Progenitor cell of endocrine pancreas (in vitro differentiated cells): ENCODE results near the gene ZNF593OS. TPM values are rescaled to one million over a fixed set of nuclear protein-coding genes. Genes with fewer than 3 reads are reported as not detected.

Experiments used
- DNase-seq: peaks from one replicate; pipeline ENCODE4 v3.0.0; 2021; ENCODE audit warnings: low spot score; ENCODE audit not compliant: unreplicated experiment
- H3K27ac Mint-ChIP-seq: 2 replicates; pipeline ENCODE4 v1.8.0; 2021; ENCODE audit warnings: mild to moderate bottlenecking, moderate library complexity, mixed read lengths
- H3K27me3 Mint-ChIP-seq: 2 replicates; pipeline ENCODE4 v1.8.0; 2021; ENCODE audit warnings: mixed read lengths
- H3K36me3 Mint-ChIP-seq: 2 replicates; pipeline ENCODE4 v1.8.0; 2022; ENCODE audit warnings: mixed read lengths; ENCODE audit not compliant: insufficient read depth
- H3K4me1 Mint-ChIP-seq: 2 replicates; pipeline ENCODE4 v1.8.0; 2021; ENCODE audit warnings: low read depth, mixed read lengths
- H3K4me3 Mint-ChIP-seq: 2 replicates; pipeline ENCODE4 v1.8.0; 2021; ENCODE audit warnings: low read depth, mild to moderate bottlenecking, moderate library complexity, mixed read lengths
- H3K9me3 Mint-ChIP-seq: 2 replicates; pipeline ENCODE4 v1.8.0; 2021; ENCODE audit warnings: low read depth, mixed read lengths
- total RNA-seq: library from RNA; stranded (reverse); gene quantifications from 2 replicates; pipeline ENCODE4 v1.2.1, GENCODE V29; 2021
- TF ChIP-seq, protein P1 (sequence below): fragments of 200-600 bp; sonication (generic); IDR thresholded peaks from one replicate; pipeline ENCODE4 v1.5.0; 2021; ENCODE audit warnings: antibody characterized with exemption, mild to moderate bottlenecking; ENCODE audit not compliant: unreplicated experiment

The ZNF593OS gene
- total RNA-seq, 1 donor from 2014 or later = not detected

GRCh38 chr1:26184883-26185282 lies 13.3 kb upstream of the ZNF593OS start:
- H3K27ac Mint-ChIP-seq = no peak overlapping the region
- peaks cover 13% of the 10 kb centered on the region for H3K36me3 Mint-ChIP-seq
- H3K9me3 Mint-ChIP-seq = no peaks in the 10 kb centered on the region
- no peaks in the 10 kb centered on the region for H3K27me3 Mint-ChIP-seq
- TF ChIP-seq, protein P1, sequence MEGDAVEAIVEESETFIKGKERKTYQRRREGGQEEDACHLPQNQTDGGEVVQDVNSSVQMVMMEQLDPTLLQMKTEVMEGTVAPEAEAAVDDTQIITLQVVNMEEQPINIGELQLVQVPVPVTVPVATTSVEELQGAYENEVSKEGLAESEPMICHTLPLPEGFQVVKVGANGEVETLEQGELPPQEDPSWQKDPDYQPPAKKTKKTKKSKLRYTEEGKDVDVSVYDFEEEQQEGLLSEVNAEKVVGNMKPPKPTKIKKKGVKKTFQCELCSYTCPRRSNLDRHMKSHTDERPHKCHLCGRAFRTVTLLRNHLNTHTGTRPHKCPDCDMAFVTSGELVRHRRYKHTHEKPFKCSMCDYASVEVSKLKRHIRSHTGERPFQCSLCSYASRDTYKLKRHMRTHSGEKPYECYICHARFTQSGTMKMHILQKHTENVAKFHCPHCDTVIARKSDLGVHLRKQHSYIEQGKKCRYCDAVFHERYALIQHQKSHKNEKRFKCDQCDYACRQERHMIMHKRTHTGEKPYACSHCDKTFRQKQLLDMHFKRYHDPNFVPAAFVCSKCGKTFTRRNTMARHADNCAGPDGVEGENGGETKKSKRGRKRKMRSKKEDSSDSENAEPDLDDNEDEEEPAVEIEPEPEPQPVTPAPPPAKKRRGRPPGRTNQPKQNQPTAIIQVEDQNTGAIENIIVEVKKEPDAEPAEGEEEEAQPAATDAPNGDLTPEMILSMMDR = no peak
- H3K4me3 Mint-ChIP-seq = no peak overlapping the region
- H3K4me1 Mint-ChIP-seq = no peaks in the 10 kb centered on the region
- no peak for DNase-seq

DNA sequence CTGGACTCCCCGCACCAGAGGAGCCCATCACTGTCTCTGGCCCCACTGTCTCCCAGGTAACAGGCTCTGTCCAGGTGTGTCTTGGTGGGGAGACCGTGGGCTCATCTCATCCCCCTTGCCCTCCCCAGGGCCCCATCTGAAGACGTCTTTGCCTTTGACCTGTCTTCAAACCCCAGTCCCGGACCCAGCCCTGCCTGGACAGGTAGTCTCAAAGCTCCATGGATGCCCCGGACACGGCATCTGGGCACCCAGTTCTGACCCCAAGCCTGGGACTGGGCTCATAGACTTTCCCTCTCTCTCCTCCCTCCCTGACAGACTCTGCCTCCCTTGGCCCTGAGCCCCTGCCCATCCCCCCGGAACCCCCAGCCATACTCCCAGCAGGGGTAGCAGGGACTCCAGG lies 12.5 kb upstream of the ZNF593OS start:
- Mint-ChIP-seq H3K27me3 (no peaks in the 10 kb centered on the region), H3K27ac (no peak overlapping the region), H3K4me3 (no peak overlapping the region), H3K36me3 (peaks cover 9% of the 10 kb centered on the region), H3K9me3 (no peaks in the 10 kb centered on the region), H3K4me1 (no peaks in the 10 kb centered on the region)
- no peak for DNase-seq
- TF ChIP-seq, protein P1 = no peak

- TF ChIP-seq, protein P1 = no peak
- Mint-ChIP-seq H3K4me1 (peaks cover 6% of the 10 kb centered on the region), H3K36me3 (peaks cover 9% of the 10 kb centered on the region), H3K9me3 (no peaks in the 10 kb centered on the region), H3K27ac (no peak overlapping the region), H3K4me3 (no peak overlapping the region), H3K27me3 (no peaks in the 10 kb centered on the region)
- DNase-seq = no peak
Measured at GRCh38 chr1:26182383-26182696, 10.7 kb upstream of the ZNF593OS start.

- H3K9me3 Mint-ChIP-seq = no peaks in the 10 kb centered on the region
- no peak overlapping the region for H3K4me3 Mint-ChIP-seq
- H3K4me1 Mint-ChIP-seq = peaks cover 8% of the 10 kb centered on the region
- no peak overlapping the region for H3K27ac Mint-ChIP-seq
- TF ChIP-seq, protein P1 = no peak
- H3K36me3 Mint-ChIP-seq = peaks cover 6% of the 10 kb centered on the region
- no peaks in the 10 kb centered on the region for H3K27me3 Mint-ChIP-seq
- DNase-seq = no peak
Measured at GRCh38 chr1:26181586-26182382, 10.2 kb upstream of the ZNF593OS start.

GRCh38 chr1:26180010-26180506 lies 8.4 kb upstream of the ZNF593OS start:
- TF ChIP-seq, protein P1 = no peak
- H3K36me3 Mint-ChIP-seq = peaks cover 3% of the 10 kb centered on the region
- peaks cover 8% of the 10 kb centered on the region for H3K4me1 Mint-ChIP-seq
- no peaks in the 10 kb centered on the region for H3K27me3 Mint-ChIP-seq
- H3K4me3 Mint-ChIP-seq = no peak overlapping the region
- no peak overlapping the region for H3K27ac Mint-ChIP-seq
- H3K9me3 Mint-ChIP-seq = no peaks in the 10 kb centered on the region
- no peak for DNase-seq
